Endothelial cell of umbilical vein (primary cell): ENCODE measurements around the gene MYO1H. TPM values are rescaled to one million over a fixed set of nuclear protein-coding genes. Genes with fewer than 3 reads are reported as not detected.

Experiments
- BruUV-seq: library from RNA; stranded (reverse); fragments of 400-500 nt; replicated peaks from 2 replicates; lab custom pipeline; 2021; lab: Mats Ljungman, UMichigan
- CTCF ChIA-PET: fragments of 300-600, 350-600 bp; sonication (Branson Sonifier 250); formaldehyde crosslinking; loops from one replicate; lab custom pipeline; 2021; ENCODE audit warnings: antibody characterized with exemption, inconsistent platforms; lab: Charles Lee
- POLR2A ChIA-PET: fragments of 300-600, 350-600 bp; sonication (Branson Sonifier 250); formaldehyde crosslinking; loops from one replicate; lab custom pipeline; 2021; ENCODE audit warnings: antibody characterized with exemption, inconsistent platforms; lab: Charles Lee
- DNase-seq: peaks from one replicate; pipeline ENCODE4 v3.0.0-alpha.2; 2011; ENCODE audit warnings: low read depth, low spot score
- FAIRE-seq: peaks from 2 replicates; lab custom pipeline; 2011; peaks lifted over from hg19 to GRCh38; lab: Jason Lieb, UNC
- H2AFZ ChIP-seq: 2 replicates; pipeline ENCODE4 v1.6.0; 2012; ENCODE audit warnings: low read depth, low read length, control low read depth, inconsistent platforms
- H3K27ac ChIP-seq: 2 replicates; pipeline ENCODE4 v1.5.1; 2011; ENCODE audit warnings: low read depth, mild to moderate bottlenecking, control low read depth, low read length, moderate library complexity; ENCODE audit not compliant: insufficient read depth
- H3K27me3 ChIP-seq, 2 experiments: 2 replicates each; pipeline versions ENCODE4 v1.6.0 to v1.6.1; 2011; ENCODE audit warnings: low read length in 2 of 2, mixed read lengths in 1 of 2; ENCODE audit not compliant: control insufficient read depth in 2 of 2, insufficient read depth in 2 of 2
- H3K36me3 ChIP-seq, 2 experiments: 2 replicates in 1 of 2; 3 replicates in 1 of 2; pipeline ENCODE4 v1.5.1; 2011; ENCODE audit warnings: low read length in 2 of 2, mild to moderate bottlenecking in 1 of 2, moderate library complexity in 1 of 2; ENCODE audit not compliant: control insufficient read depth in 2 of 2, insufficient read depth in 2 of 2; ENCODE audit errors: extremely low read depth in 1 of 2
- H3K4me1 ChIP-seq: 3 replicates; pipeline ENCODE4 v1.5.1; 2011; ENCODE audit warnings: mild to moderate bottlenecking, low read length; ENCODE audit not compliant: control insufficient read depth, insufficient read depth; ENCODE audit errors: extremely low read depth
- H3K4me2 ChIP-seq: 2 replicates; pipeline ENCODE4 v1.6.1; 2011; ENCODE audit warnings: low read length, control low read depth, mixed read lengths; ENCODE audit not compliant: insufficient read depth
- H3K4me3 ChIP-seq, 3 experiments: fragments of 200-600 bp in 1 of 3; sonication (generic), shearing (Covaris generic) in 1 of 3; replicated peaks in 1 of 3; 2 replicates each; pipeline ENCODE4 v1.5.1; 2011 to 2016; ENCODE audit warnings: control low read depth in 3 of 3, low read length in 3 of 3, mild to moderate bottlenecking in 2 of 3, inconsistent platforms in 1 of 3, low read depth in 1 of 3, moderate library complexity in 1 of 3; ENCODE audit not compliant: insufficient read depth in 1 of 3
- H3K79me2 ChIP-seq: 2 replicates; pipeline ENCODE4 v1.6.0; 2012; ENCODE audit warnings: low read length, inconsistent platforms; ENCODE audit not compliant: control insufficient read depth, insufficient read depth
- H3K9ac ChIP-seq: replicated peaks from 2 replicates; pipeline ENCODE3; 2011; ENCODE audit warnings: low read length, control low read depth; ENCODE audit not compliant: insufficient read depth; ENCODE audit errors: extremely low read depth
- H3K9me1 ChIP-seq: replicated peaks from 3 replicates; pipeline ENCODE4 v1.6.0; 2011; ENCODE audit warnings: mild to moderate bottlenecking, low read length; ENCODE audit not compliant: control insufficient read depth, insufficient read depth; ENCODE audit errors: extremely low read depth
- H3K9me3 ChIP-seq: replicated peaks from 2 replicates; pipeline ENCODE4 v1.5.1; 2012; ENCODE audit warnings: low read length, inconsistent platforms; ENCODE audit not compliant: control insufficient read depth, insufficient read depth
- H4K20me1 ChIP-seq: replicated peaks from 2 replicates; pipeline ENCODE3; 2011; ENCODE audit warnings: mild to moderate bottlenecking, low read length; ENCODE audit not compliant: control insufficient read depth, insufficient read depth; ENCODE audit errors: extremely low read depth
- CTCF ChIP-seq, 2 donors: IDR thresholded peaks; 1 replicate in 1 of 2; 2 replicates in 1 of 2; pipeline ENCODE4 v1.5.1; 2011; ENCODE audit warnings: low read length in 2 of 2, mild to moderate bottlenecking in 2 of 2, moderate library complexity in 2 of 2, control low read depth in 1 of 2, inconsistent platforms in 1 of 2, low read depth in 1 of 2; ENCODE audit not compliant: insufficient read depth in 1 of 2; ENCODE audit errors: extremely low read depth in 1 of 2
- EZH2 ChIP-seq: IDR thresholded peaks from 2 replicates; pipeline ENCODE4 v1.6.1; 2012; ENCODE audit warnings: borderline replicate concordance, low read depth, mild to moderate bottlenecking, moderate library complexity, low read length, inconsistent platforms; ENCODE audit not compliant: severe bottlenecking
- FOS ChIP-seq: IDR thresholded peaks from 2 replicates; pipeline ENCODE4 v1.6.1; 2011; ENCODE audit warnings: mild to moderate bottlenecking, low read length, moderate library complexity, borderline replicate concordance; ENCODE audit not compliant: insufficient read depth
- GATA2 ChIP-seq: IDR thresholded peaks from 2 replicates; pipeline ENCODE4 v1.7.0; 2011; ENCODE audit warnings: low read depth, mild to moderate bottlenecking, moderate library complexity, mixed read lengths, low read length; ENCODE audit not compliant: insufficient read length, insufficient read depth
- JUN ChIP-seq: IDR thresholded peaks from 2 replicates; pipeline ENCODE4 v1.6.1; 2011; ENCODE audit warnings: borderline replicate concordance, low read depth; ENCODE audit not compliant: insufficient read length, insufficient read depth
- MAX ChIP-seq: IDR thresholded peaks from 2 replicates; pipeline ENCODE4 v1.6.1; 2011; ENCODE audit not compliant: insufficient read depth, insufficient read length
- MYC ChIP-seq: IDR thresholded peaks from one replicate; pipeline ENCODE4 v1.6.1; 2011; ENCODE audit warnings: mild to moderate bottlenecking, low read depth, low read length
- POLR2A ChIP-seq: IDR thresholded peaks from 2 replicates; pipeline ENCODE4 v1.6.1; 2012; ENCODE audit warnings: low read depth, mild to moderate bottlenecking, control low read depth, low read length
- POLR2AphosphoS5 ChIP-seq: IDR thresholded peaks from 2 replicates; pipeline ENCODE4 v1.6.1; 2012; ENCODE audit warnings: low read depth, mild to moderate bottlenecking, control low read depth, low read length, moderate library complexity; ENCODE audit not compliant: insufficient read depth
- dilution Hi-C: fragments of 300-500 bp; cut with MboI; formaldehyde crosslinking; loops from one replicate; pipeline ENCODE4 v1.15.0; 2019; ENCODE audit warnings: low sequenced_read_pairs; ENCODE audit not compliant: extremely low pct_ligation_motif_present
- intact Hi-C: fragments of 100-400 bp; cut with micrococcal nuclease; formaldehyde crosslinking; loops from one replicate; pipeline ENCODE4 v1.10.0; 2022
- polyA plus RNA-seq, 4 experiments: library from polyadenylated mRNA; depleted of rRNA in 3 of 4; stranded (reverse) in 3 of 4; unstranded in 1 of 4; fragments of >200 nt; gene quantifications; 2 replicates each; pipeline versions ENCODE4 v1.2.1 to v1.2.3, GENCODE V29; 2011 to 2012; ENCODE audit warnings: missing spikeins in 1 of 4
- total RNA-seq: library from RNA; stranded (reverse); gene quantifications from 2 replicates; pipeline ENCODE4 v1.2.3, GENCODE V29; 2021

The MYO1H gene
- total and polyA plus RNA-seq, 2 donors (not counting 3 experiments of a cell fraction or from before 2014, with no cell fraction given), result not detected

DNA sequence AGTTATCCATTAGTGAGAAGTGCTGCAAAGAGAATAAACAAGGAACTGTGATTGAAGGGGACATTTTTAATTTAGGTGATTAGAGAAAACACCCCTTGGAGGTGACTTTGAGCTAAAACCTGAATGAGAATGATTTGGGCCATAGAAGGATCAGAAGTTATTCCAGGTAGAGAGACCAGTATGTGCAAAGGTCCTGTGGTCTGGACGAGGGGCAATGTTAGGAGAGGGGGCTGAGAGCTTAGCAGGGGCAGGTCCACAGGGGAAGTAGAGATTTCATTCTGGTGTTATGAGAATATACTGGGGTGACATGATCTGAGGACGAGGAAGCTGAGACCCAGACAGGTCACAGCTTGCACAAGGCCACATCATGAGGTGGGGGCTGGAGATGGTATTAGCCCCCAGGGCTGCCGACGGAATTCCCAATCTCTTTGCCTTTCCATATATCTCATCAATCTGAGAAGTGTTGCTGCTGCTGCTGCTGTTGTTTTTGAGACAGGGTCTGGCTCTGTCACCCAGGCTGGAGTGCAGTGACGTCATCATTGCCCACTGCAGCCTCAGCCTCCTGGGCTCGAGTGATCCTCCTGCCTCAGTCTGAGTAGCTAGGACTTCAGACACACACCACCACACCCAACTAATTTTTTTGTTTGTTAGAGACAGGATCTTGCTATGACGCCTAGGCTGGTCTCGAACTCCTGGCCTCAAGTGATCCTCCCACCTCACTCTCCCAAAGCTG is 73.8 kb downstream of the MYO1H start:
- Histone ChIP-seq H3K4me1 (no peaks in the 10 kb centered on the region), H3K4me2 (no peak overlapping the region), H3K9ac (no peak overlapping the region), H3K36me3 (no peaks in the 10 kb centered on the region), H3K79me2 (no peaks in the 10 kb centered on the region), H3K27ac (no peak overlapping the region), H3K9me3 (no peaks in the 10 kb centered on the region), H3K9me1 (no peaks in the 10 kb centered on the region), H2AFZ (no peak overlapping the region), H4K20me1 (no peaks in the 10 kb centered on the region), H3K27me3 (peaks cover 0 to 2% of the 10 kb centered on the region in 2 experiments), H3K4me3 (no peak overlapping the region)
- intact Hi-C loops, result no loop called here
- TF ChIP-seq MYC, result no peak
- TF ChIP-seq MAX, result no peak
- no peak for TF ChIP-seq GATA2
- DNase-seq (no peak), FAIRE-seq (no peak)
- POLR2A ChIA-PET, result no interaction called here
- BruUV-seq, result no TSS peak
- dilution Hi-C loops, result no loop called here
- CTCF ChIA-PET, result interaction anchor here (1.2 to 2.2 kb wide), 2 partner anchors 12 to 28 kb away, joined by 4 to 10 read pairs; no protein-coding TSS in a partner anchor

GRCh38 chr12:109422251-109422650 is 74.6 kb downstream of the MYO1H start:
- Histone ChIP-seq H3K4me3 (no peak overlapping the region), H3K36me3 (no peaks in the 10 kb centered on the region), H3K9me1 (no peaks in the 10 kb centered on the region), H3K9ac (no peak overlapping the region), H3K27ac (no peak overlapping the region), H2AFZ (no peak overlapping the region), H3K4me1 (no peaks in the 10 kb centered on the region), H3K79me2 (no peaks in the 10 kb centered on the region), H3K27me3 (peaks cover 0 to 2% of the 10 kb centered on the region in 2 experiments), H4K20me1 (no peaks in the 10 kb centered on the region), H3K9me3 (no peaks in the 10 kb centered on the region), H3K4me2 (no peak overlapping the region)
- ChIA-PET CTCF (interaction anchor here (1.2 to 2.2 kb wide), 2 partner anchors 11 to 28 kb away, joined by 4 to 10 read pairs; no protein-coding TSS in a partner anchor), POLR2A (no interaction called here)
- FAIRE-seq (no peak), DNase-seq (no peak)
- intact Hi-C loops, result no loop called here
- no TSS peak for BruUV-seq
- no peak for TF ChIP-seq JUN
- no peak for TF ChIP-seq EZH2
- no peak for TF ChIP-seq POLR2AphosphoS5
- TF ChIP-seq GATA2, result no peak
- TF ChIP-seq MAX, result no peak
- no peak for TF ChIP-seq MYC
- no peak for TF ChIP-seq FOS
- no peak for TF ChIP-seq POLR2A
- TF ChIP-seq CTCF (IDR thresholded peaks at IDR 0.05; ENCODE audit: extremely low read depth in 1 of 2, insufficient read depth in 1 of 2, low read depth in 1 of 2, low read length in 2 of 2), result no peak
- dilution Hi-C loops, result no loop called here
